ENCODE measurements around the gene SORBS1. TPM values are rescaled to one million over a fixed set of nuclear protein-coding genes. Genes with fewer than 3 reads are reported as not detected.

Gene SORBS1
- total RNA-seq, 1 experiment from 2014 or later = 4.1 TPM

- H2AFZ ChIP-seq (ENCODE audit: low read length) = no peak overlapping the region
- no peaks in the 10 kb centered on the region for H3K36me3 ChIP-seq (ENCODE audit: low read depth, low read length)
- CTCF ChIA-PET = no interaction called here
- H3K9me3 ChIP-seq (ENCODE audit: low read length) = no peaks in the 10 kb centered on the region
- H3K4me3 ChIP-seq (ENCODE audit: low read length) = no peak overlapping the region
- POLR2A ChIA-PET (ENCODE audit: unreplicated experiment) = no interaction called here
- ATAC-seq (no peak), DNase-seq (no peak)
- H3K4me2 ChIP-seq (ENCODE audit: low read length) = no peak overlapping the region
- H3K79me2 ChIP-seq (ENCODE audit: low read length) = no peaks in the 10 kb centered on the region
- no peaks in the 10 kb centered on the region for H3F3A ChIP-seq (ENCODE audit: low read length, unreplicated experiment)
- no peak overlapping the region for H3K27ac ChIP-seq (ENCODE audit: low read length)
- H3K9ac ChIP-seq (ENCODE audit: low read length) = no peak overlapping the region
- H3K9me2 ChIP-seq (replicated peaks; ENCODE audit: low read length) = no peaks in the 10 kb centered on the region
- peaks cover 11% of the 10 kb centered on the region for H3K4me1 ChIP-seq (ENCODE audit: insufficient read depth, low read length)
- no peaks in the 10 kb centered on the region for H3K27me3 ChIP-seq (ENCODE audit: low read length)
- H4K20me1 ChIP-seq (ENCODE audit: low read length) = no peaks in the 10 kb centered on the region
- no peak for TF ChIP-seq EZH2phosphoT487 (IDR thresholded peaks at IDR 0.05; ENCODE audit: borderline replicate concordance, low read length)
- no peak for TF ChIP-seq EZH2 (IDR thresholded peaks at IDR 0.05; ENCODE audit: low read length, unreplicated experiment)
- TF ChIP-seq, protein P1, sequence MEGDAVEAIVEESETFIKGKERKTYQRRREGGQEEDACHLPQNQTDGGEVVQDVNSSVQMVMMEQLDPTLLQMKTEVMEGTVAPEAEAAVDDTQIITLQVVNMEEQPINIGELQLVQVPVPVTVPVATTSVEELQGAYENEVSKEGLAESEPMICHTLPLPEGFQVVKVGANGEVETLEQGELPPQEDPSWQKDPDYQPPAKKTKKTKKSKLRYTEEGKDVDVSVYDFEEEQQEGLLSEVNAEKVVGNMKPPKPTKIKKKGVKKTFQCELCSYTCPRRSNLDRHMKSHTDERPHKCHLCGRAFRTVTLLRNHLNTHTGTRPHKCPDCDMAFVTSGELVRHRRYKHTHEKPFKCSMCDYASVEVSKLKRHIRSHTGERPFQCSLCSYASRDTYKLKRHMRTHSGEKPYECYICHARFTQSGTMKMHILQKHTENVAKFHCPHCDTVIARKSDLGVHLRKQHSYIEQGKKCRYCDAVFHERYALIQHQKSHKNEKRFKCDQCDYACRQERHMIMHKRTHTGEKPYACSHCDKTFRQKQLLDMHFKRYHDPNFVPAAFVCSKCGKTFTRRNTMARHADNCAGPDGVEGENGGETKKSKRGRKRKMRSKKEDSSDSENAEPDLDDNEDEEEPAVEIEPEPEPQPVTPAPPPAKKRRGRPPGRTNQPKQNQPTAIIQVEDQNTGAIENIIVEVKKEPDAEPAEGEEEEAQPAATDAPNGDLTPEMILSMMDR (conservative IDR thresholded peaks at IDR 0.05; ENCODE audit: low read depth, low read length) = no peak
- intact Hi-C loops (cut with micrococcal nuclease) = no loop called here
- no TSS peak for BruUV-seq (replicated peaks)
Measured at GRCh38 chr10:95530029-95530428, 31.1 kb downstream of the SORBS1 start.

GRCh38 chr10:95526044-95526443 is 35.1 kb downstream of the SORBS1 start:
- H3K36me3 ChIP-seq (ENCODE audit: low read depth, low read length) = no peaks in the 10 kb centered on the region
- no peak overlapping the region for H3K4me2 ChIP-seq (ENCODE audit: low read length)
- no peak overlapping the region for H3K4me3 ChIP-seq (ENCODE audit: low read length)
- BruUV-seq (replicated peaks) = no TSS peak
- H3K9me3 ChIP-seq (ENCODE audit: low read length) = no peaks in the 10 kb centered on the region
- DNase-seq (no peak), ATAC-seq (no peak)
- H4K20me1 ChIP-seq (ENCODE audit: low read length) = no peaks in the 10 kb centered on the region
- no peak for TF ChIP-seq EZH2phosphoT487 (IDR thresholded peaks at IDR 0.05; ENCODE audit: borderline replicate concordance, low read length)
- TF ChIP-seq, protein P1 (conservative IDR thresholded peaks at IDR 0.05; ENCODE audit: low read depth, low read length) = no peak
- TF ChIP-seq EZH2 (IDR thresholded peaks at IDR 0.05; ENCODE audit: low read length, unreplicated experiment) = no peak
- no peak overlapping the region for H3K9ac ChIP-seq (ENCODE audit: low read length)
- no peaks in the 10 kb centered on the region for H3K9me2 ChIP-seq (replicated peaks; ENCODE audit: low read length)
- H3K4me1 ChIP-seq (ENCODE audit: insufficient read depth, low read length) = peaks cover 11% of the 10 kb centered on the region
- no peak overlapping the region for H2AFZ ChIP-seq (ENCODE audit: low read length)
- H3K27ac ChIP-seq (ENCODE audit: low read length) = no peak overlapping the region
- intact Hi-C loops (cut with micrococcal nuclease) = no loop called here
- H3F3A ChIP-seq (ENCODE audit: low read length, unreplicated experiment) = no peaks in the 10 kb centered on the region
- CTCF ChIA-PET = no interaction called here
- H3K27me3 ChIP-seq (ENCODE audit: low read length) = no peaks in the 10 kb centered on the region
- POLR2A ChIA-PET (ENCODE audit: unreplicated experiment) = interaction anchor here (0.5 kb wide), 1 partner anchor 78 kb away, joined by 3 read pairs; no protein-coding TSS in a partner anchor
- H3K79me2 ChIP-seq (ENCODE audit: low read length) = no peaks in the 10 kb centered on the region

DNA sequence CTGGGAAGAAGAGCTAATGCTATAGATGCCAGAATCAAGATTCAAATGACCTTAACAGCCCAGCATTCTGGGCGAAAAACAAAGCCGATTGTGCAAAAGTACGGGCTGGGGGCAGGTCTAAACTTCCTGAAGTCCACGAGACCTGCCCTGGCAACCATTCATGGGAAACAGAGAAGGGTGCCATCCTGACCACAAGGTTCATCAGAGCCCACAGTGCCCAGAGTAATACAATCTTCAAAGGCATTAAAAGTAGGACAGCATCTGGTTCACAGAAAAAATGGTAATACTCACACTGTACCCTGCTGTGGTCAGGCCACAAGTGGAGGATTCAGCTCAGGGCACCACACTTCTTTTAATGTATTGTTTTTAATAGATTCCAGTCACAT is 36.1 kb downstream of the SORBS1 start:
- Histone ChIP-seq H3F3A (ENCODE audit: low read length, unreplicated experiment) (no peaks in the 10 kb centered on the region), H3K4me2 (ENCODE audit: low read length) (no peak overlapping the region), H3K4me1 (ENCODE audit: insufficient read depth, low read length) (peaks cover 10% of the 10 kb centered on the region), H3K9me3 (ENCODE audit: low read length) (no peaks in the 10 kb centered on the region), H3K9me2 (replicated peaks; ENCODE audit: low read length) (no peaks in the 10 kb centered on the region), H3K27me3 (ENCODE audit: low read length) (no peaks in the 10 kb centered on the region), H3K9ac (ENCODE audit: low read length) (no peak overlapping the region), H3K4me3 (ENCODE audit: low read length) (no peak overlapping the region), H4K20me1 (ENCODE audit: low read length) (no peaks in the 10 kb centered on the region), H3K79me2 (ENCODE audit: low read length) (no peaks in the 10 kb centered on the region), H2AFZ (ENCODE audit: low read length) (no peak overlapping the region), H3K27ac (ENCODE audit: low read length) (no peak overlapping the region), H3K36me3 (ENCODE audit: low read depth, low read length) (no peaks in the 10 kb centered on the region)
- no peak for DNase-seq
- ChIA-PET POLR2A (ENCODE audit: unreplicated experiment) (no interaction called here), CTCF (no interaction called here)
- BruUV-seq (replicated peaks) = no TSS peak
- TF ChIP-seq, protein P1 (conservative IDR thresholded peaks at IDR 0.05; ENCODE audit: low read depth, low read length) = no peak
- TF ChIP-seq EZH2 (IDR thresholded peaks at IDR 0.05; ENCODE audit: low read length, unreplicated experiment) (no peak), EZH2phosphoT487 (IDR thresholded peaks at IDR 0.05; ENCODE audit: borderline replicate concordance, low read length) (no peak)
- intact Hi-C loops (cut with micrococcal nuclease) = no loop called here
- no peak for ATAC-seq
